ES-I3 (cell line): ENCODE measurements around the gene LTF.
"Not testable (repeated sequence)": the region's sequence is repeated elsewhere in the genome, so short reads cannot be mapped to it uniquely, and the experiment has no call there.

Source experiments
- H3K36me3 ChIP-seq: 2 replicates; pipeline ENCODE4 v1.6.1; 2013; ENCODE audit warnings: mild to moderate bottlenecking, low read length, control low read depth, moderate library complexity; ENCODE audit not compliant: insufficient read depth
- H3K4me1 ChIP-seq: 2 replicates; pipeline ENCODE4 v1.6.1; 2013; ENCODE audit warnings: mild to moderate bottlenecking, control low read depth, low read length; ENCODE audit not compliant: insufficient read depth
- H3K9ac ChIP-seq: 2 replicates; pipeline ENCODE4 v1.6.1; 2013; ENCODE audit warnings: low read depth, mild to moderate bottlenecking, low read length, moderate library complexity
- H3K9me3 ChIP-seq: 2 replicates; pipeline ENCODE4 v1.6.1; 2013; ENCODE audit warnings: mild to moderate bottlenecking, low read length, moderate library complexity; ENCODE audit not compliant: control insufficient read depth, insufficient read depth

Gene LTF

DNA sequence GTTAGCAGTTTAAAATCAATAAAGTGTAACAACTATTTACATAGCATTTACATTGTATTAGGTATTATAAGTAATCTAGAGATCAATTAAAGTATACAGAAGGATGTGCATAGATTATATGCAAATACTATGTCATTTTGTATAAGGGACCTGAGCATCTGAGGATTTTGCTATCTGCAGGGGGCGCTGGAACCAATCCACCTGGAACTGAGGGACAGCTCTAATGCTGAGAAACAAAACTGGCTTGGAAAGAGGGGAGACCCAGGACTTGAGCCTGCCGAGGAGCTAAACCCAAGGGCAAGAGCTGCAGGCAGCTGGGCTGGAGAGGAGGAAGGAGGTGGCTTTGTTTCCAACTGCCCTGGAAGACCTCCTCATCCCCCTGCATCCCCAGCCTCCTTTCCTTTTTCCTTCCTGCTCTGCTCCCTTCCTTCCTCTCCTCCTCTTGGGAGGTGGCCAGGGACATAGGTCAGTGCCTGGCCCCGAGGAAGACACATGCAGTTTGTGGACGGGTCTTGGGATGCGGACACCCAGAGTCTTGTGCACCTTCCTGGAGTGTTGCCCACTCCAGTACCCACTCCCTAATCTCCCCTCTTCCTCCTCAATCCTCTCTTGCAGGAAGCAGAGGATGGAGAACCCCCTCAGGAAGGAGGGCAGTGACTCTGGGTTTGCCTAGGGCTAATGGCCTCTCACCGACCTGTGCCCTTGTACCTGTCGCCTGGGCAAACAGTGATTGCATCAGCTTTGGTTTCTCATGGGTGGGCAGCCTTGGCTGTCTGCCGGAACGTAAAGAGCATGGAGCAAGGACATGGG, 32.2 kb upstream of the LTF start:
- Histone ChIP-seq H3K9ac (no peak overlapping the region), H3K9me3 (peaks cover 4% of the 10 kb centered on the region; the same call in 1 of the 2 replicates), H3K36me3 (no peaks in the 10 kb centered on the region), H3K4me1 (no peaks in the 10 kb centered on the region)

DNA sequence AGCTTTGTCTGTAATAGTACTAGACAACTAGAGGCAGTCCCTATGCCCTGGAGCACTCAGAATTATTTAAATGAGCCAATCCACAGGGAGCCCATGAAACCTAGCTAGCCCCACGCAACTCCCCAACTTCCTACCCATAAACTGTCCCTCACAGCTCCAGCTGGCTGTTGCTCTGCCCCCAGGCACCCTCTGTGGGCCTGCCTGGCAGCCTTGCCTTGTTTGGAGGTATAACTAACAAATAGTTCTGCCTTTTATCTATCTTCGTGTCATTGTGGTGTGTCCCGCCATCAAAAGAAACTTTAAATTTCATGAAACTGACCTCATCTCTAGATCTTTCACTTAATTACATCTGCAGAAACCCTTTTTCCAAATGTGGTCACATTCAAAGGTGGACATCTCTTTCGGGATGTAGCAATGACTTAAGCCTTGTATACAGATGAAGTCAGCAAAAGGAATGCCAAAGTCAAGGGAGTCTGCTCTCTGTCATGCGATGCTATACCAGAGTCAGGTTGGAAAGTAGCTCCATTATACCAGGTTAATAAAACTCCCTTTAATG, 31.3 kb upstream of the LTF start:
- Histone ChIP-seq H3K36me3 (no peaks in the 10 kb centered on the region), H3K4me1 (no peaks in the 10 kb centered on the region), H3K9me3 (peaks cover 4% of the 10 kb centered on the region; the same call in 1 of the 2 replicates), H3K9ac (no peak overlapping the region)

DNA sequence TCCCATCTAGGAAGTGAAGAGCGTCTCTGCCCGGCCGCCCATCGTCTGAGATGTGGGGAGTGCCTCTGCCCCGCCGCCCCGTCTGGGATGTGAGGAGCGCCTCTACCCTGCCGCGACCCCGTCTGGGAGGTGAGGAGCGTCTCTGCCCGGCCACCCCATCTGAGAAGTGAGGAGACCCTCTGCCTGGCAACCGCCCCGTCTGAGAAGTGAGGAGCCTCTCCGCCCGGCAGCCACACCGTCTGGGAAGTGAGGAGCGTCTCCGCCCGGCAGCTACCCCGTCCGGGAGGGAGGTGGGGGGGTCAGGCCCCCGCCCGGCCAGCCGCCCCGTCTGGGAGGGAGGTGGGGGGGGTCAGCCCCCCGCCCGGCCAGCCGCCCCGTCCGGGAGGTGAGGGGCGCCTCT, 29.8 kb upstream of the LTF start:
- not testable (repeated sequence) for H3K36me3 ChIP-seq, H3K9me3 ChIP-seq, H3K4me1 ChIP-seq, H3K9ac ChIP-seq

DNA sequence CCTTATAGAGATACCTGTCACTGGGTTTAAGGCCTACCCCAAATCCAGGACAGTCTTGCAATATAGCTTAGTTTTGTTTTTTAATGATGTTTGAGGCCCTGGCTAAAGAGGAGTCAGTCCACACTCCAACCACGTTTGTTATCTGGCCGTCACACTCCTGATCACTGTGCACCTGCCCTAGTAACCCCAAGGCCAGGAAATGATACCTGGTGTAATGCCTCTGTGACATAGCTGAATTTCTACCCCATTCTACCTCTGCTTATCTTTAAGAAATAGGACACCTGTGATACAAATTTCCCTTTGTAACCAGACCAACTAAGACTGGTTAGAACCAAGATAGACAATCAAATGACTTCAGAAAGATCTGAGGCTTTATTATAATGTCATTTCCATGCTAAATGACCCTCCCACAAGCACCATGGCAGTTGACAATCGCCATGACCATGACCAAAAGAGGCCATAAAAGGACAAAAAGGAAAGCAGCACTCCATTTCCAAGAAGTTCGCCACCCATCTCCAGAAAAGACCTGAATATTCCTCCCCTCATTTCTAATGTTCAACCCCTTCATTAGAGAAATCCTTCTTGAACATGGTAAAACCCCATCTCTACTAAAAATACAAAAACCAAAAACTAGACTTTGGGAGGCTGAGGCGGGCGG, 28.3 kb upstream of the LTF start:
- 0 out of 2 replicates have a peak, but pooled peaks cover 4% of the 10 kb centered on the region for H3K4me1 ChIP-seq

DNA sequence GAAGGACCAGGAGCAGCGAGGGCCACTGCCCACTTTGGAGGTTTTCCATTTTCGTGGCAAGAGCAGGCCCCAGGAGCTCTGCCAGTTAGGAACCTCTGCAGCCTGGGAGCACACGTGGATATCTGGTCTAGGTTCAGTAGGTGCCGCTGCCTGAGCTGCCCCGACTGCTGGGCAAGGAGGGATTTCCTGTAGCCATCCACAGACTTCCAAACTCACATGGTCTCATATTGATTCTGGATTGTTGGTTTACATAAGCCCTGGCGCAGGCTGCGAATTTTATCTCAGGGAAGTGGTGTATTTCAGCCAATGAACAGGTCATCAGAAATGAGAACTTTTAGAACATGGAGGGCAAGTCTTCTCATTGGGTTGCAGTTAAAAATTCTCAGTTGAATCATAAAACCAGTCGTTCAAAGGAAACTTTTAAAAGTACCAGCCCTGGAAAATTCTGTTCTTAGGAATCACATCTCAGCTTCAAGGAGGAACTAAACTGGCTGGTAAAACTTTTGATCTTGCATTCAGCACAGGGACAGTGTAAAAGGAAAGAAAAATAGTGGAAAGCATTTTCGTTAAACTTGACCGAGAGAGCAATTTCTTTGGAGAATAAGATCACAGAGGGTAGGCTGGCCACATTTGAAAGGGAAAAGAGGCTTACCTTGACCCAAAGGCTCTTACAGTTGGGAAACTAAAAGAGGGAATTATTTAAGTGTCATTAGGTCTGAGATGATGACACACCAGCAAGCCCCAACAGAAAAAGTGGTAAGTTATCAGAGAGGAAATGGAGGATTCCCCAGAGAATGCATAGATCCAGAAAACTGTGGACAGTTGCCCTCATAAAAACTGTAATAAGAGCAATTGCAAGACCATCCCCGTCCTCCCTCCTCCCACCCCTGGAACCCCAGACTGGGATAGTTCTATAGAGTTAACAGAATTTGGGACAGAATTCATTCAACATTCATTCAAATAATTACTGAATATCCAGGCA, 26.7 kb upstream of the LTF start:
- H3K9me3 ChIP-seq = peaks cover 4% of the 10 kb centered on the region; the same call in 1 of the 2 replicates

More for the DNA sequence above, 28.3 kb upstream of the LTF start:
- no peak overlapping the region for H3K9ac ChIP-seq
- H3K9me3 ChIP-seq = peaks cover 4% of the 10 kb centered on the region; the same call in 1 of the 2 replicates
- no peaks in the 10 kb centered on the region for H3K36me3 ChIP-seq

DNA sequence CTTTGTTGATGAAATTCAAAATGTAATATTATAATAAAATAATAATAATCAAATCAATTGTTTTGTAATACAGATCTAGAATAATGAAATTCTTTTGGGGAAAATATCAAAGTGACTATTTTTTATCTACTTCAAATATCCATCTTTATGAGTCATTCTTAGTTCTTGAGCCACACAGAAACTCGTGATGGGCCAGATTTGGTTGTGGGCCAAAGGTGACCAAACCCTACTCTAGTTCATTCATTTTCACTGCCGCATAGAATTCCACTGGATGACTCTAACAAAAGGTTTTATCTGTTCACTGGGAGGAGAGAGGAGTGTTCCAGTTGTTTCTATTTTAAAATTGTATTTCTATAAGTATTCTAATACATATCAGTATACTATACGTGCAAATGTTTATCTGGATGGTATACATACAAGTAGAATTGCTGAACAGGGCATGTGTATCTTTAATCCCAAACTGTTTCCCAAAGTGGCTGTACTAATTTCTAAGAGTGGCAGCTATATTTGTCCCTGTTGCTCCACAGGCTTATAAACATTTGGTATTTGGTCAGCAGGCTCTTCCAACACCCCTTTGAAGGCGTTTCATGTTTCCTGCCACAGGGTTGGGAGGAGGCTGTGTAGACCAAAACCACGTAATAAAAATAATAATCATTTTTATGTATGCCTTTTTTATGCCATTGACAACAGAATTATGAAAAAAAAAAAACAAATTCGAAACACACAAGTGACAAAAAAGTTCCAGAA, 25.8 kb upstream of the LTF start:
- no peak overlapping the region for H3K9ac ChIP-seq
- H3K9me3 ChIP-seq = peaks cover 4% of the 10 kb centered on the region; the same call in 1 of the 2 replicates
- H3K36me3 ChIP-seq = no peaks in the 10 kb centered on the region
- 0 out of 2 replicates have a peak, but pooled peaks cover 4% of the 10 kb centered on the region for H3K4me1 ChIP-seq

More for the DNA sequence above, 26.7 kb upstream of the LTF start:
- Histone ChIP-seq H3K4me1 (0 out of 2 replicates have a peak, but pooled peaks cover 4% of the 10 kb centered on the region), H3K36me3 (no peaks in the 10 kb centered on the region), H3K9ac (no peak overlapping the region)

DNA sequence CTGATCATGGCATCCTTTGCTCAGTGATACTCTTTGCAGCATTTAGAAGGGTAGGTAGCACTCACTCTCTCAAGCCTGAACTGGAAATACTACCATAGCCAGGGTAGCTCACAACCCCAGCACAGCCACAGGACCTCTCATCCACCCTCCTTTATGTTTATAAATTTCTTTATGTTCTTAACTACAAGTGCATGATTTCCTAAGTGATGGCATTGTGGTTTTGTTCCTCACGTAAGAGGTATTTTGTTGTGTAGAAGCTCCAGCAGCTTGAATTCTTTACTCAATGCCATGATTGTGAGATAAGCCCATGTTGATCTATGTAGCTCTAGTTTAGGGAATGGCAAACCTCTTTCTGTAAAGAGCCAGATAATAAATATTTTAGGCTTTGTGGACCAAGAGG, 25.2 kb upstream of the LTF start:
- Histone ChIP-seq H3K36me3 (no peaks in the 10 kb centered on the region), H3K4me1 (0 out of 2 replicates have a peak, but pooled peaks cover 4% of the 10 kb centered on the region), H3K9me3 (peaks cover 4% of the 10 kb centered on the region; the same call in 1 of the 2 replicates), H3K9ac (no peak overlapping the region)

DNA sequence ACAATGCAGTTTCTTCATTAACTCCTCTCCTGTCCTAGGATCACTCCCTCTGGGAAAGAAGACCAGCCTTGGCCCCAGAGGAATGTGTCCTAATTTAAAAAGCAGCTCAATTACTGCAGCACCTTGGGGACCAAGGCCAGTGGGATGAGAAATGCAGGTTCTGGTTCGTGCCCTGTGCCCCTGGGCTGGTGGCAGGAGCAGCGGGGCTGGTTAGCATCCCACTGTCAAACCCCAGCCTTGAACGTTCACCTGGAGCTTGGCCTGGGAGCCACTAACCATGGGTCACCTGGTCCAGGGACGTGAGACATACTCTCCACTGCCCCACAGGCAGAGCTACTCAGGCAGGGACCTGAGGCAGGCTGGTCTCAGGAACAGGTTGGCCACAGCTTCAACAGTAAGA, 24.7 kb upstream of the LTF start:
- Histone ChIP-seq H3K36me3 (no peaks in the 10 kb centered on the region), H3K4me1 (0 out of 2 replicates have a peak, but pooled peaks cover 4% of the 10 kb centered on the region), H3K9me3 (peaks cover 4% of the 10 kb centered on the region; the same call in 1 of the 2 replicates), H3K9ac (no peak overlapping the region)

DNA sequence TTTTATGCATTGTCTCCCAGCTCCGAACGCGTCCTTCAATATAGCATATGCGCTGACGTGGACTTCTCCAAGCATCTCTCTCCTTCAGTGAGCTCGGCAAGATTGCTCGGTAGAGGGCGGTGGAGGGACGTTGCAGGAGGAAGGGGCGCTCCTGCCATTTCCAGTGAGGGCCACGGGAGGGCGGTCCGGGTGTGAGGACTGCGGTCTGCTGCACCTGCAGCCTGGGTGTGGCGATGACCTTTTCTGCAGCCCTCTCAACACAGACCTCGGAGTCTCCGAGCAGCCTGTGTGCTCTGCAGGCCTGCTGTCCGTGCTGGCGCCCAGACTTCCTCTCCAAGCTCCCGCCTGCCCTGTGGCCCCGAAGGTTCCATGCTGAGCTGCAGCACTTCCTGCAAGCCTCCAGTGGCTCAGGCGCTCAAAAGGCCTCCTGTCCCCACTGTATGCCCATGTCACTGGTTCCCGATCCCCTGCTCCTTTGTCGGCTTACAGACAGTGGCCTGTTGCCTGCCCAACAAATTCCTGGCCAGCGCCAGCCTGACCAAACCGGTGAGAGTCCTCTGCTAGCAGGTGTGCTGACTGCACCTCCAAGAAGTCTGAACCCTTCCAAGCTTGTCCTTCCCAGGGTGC, 24.1 kb upstream of the LTF start:
- Histone ChIP-seq H3K4me1 (0 out of 2 replicates have a peak, but pooled peaks cover 4% of the 10 kb centered on the region), H3K9me3 (peaks cover 4% of the 10 kb centered on the region; the same call in 1 of the 2 replicates), H3K9ac (no peak overlapping the region), H3K36me3 (no peaks in the 10 kb centered on the region)

DNA sequence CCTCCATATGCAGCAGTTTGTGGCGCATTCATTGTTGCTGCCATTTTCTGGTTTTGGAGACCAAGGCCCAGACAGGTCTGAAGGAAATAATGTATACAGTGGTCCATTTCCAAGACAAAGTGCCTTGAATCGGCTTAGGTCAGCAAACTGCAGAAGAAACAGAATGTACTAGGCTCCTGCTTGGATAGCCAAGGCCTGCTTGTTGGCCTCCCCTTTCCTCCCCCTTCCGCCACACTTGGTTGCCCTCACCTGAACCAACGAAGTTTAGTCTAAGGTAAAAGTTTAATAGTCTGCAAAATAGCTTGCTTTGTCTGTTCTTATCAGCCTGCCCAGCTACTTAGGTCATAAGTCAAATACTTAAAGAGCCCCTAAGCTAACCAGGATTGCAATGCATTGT, 21.1 kb upstream of the LTF start:
- no peaks in the 10 kb centered on the region for H3K36me3 ChIP-seq

DNA sequence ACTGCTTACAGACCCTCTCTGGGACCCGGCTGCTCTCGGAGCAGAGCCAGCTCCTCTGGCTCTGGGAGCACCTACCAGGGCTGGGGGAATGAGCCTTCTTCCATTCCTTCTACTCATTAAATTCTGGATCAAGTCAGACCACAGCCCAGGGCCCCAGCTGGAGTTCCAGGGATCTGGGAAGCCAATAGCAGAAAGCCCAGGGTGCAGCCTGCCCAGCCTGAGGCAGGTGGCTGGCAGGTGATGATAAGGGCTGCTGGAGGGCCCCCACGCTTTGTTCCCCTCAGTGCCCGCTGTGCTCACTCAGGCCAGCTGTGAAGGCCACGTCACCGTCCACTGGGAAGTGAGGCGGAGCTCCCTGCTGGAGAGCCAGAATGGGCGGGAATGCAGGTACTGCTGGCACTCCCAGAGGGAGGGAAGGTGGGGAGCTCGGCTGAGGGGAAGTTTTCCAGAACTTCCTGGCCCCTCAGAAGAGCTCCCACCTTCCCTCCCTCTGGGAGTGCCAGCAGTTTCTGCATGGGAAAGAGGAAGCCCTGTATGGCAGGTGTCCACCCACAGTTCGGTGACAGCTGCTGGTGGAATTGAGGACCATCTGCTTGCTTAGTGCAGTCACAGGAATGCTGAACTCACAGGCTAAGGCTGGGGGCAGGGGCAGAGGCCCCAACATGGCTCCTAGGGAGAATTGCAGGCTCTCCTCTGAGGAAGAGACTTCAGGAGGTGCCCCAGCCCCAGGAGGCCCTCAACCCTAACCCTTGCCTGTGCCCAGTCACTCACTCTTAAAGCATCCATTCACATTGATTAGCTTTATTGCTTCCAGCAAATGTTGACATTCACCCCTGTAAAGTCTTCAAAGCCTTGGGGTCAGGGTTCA, 20.4 kb upstream of the LTF start:
- H3K36me3 ChIP-seq = no peaks in the 10 kb centered on the region
- H3K9ac ChIP-seq = no peak overlapping the region
- H3K9me3 ChIP-seq = no peaks in the 10 kb centered on the region
- H3K4me1 ChIP-seq = peaks cover 8% of the 10 kb centered on the region; the same call in 1 of the 2 replicates

More for the DNA sequence above, 21.1 kb upstream of the LTF start:
- no peaks in the 10 kb centered on the region for H3K9me3 ChIP-seq
- H3K9ac ChIP-seq = no peak overlapping the region
- H3K4me1 ChIP-seq = peaks cover 8% of the 10 kb centered on the region; the same call in 1 of the 2 replicates

DNA sequence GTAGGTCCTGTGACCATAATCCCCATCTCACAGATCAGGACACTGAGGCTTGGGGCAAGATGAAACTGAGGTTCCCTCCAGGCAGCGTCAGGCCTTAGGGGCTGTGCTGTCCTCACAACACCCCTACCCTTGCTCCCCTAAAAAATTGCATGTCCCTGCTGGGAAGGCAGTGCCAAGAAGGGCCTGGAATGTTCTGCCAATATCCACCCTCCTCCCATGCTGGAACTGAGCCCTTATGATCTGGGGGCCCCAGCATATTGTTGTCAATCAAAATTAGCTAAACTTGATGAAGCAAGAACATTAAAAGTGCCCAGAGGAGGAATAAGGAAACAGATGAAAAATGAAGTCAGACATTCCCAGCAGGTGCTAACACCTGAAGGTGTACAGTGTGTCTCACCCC, 19.7 kb upstream of the LTF start:
- H3K4me1 ChIP-seq = peaks cover 8% of the 10 kb centered on the region; the same call in 1 of the 2 replicates
- no peaks in the 10 kb centered on the region for H3K36me3 ChIP-seq
- H3K9ac ChIP-seq = no peak overlapping the region
- no peaks in the 10 kb centered on the region for H3K9me3 ChIP-seq
